Transverse colon (tissue), 4 donors: ENCODE measurements around the gene CDC42.

Source experiments
- CTCF ChIP-seq, 5 experiments: fragments of 200-600 bp in 3 of 5; fragments of 450-650 bp in 2 of 5; sonication (generic) in 3 of 5; IDR thresholded peaks; 1 replicate in 2 of 5; 2 replicates in 3 of 5; pipeline ENCODE4 v1.5.1; 2016 to 2017; ENCODE audit warnings: antibody characterized with exemption in 5 of 5, inconsistent platforms in 3 of 5, mild to moderate bottlenecking in 2 of 5, moderate library complexity in 1 of 5
- POLR2A ChIP-seq: fragments of 450-650 bp; IDR thresholded peaks from one replicate; pipeline ENCODE4 v1.6.1; 2016; ENCODE audit warnings: antibody characterized with exemption, mild to moderate bottlenecking, moderate library complexity
- POLR2AphosphoS5 ChIP-seq, 3 donors: sonication (generic); formaldehyde crosslinking; IDR thresholded peaks; one replicate each; pipeline ENCODE4 v1.6.1; 2016; ENCODE audit warnings: antibody characterized with exemption in 3 of 3

GRCh38 chr1:22129501-22130117 lies 77.1 kb downstream of the CDC42 start:
- no peak for TF ChIP-seq CTCF (IDR thresholded peaks at IDR 0.05)
- TF ChIP-seq POLR2AphosphoS5 (IDR thresholded peaks at IDR 0.05), result no peak
- no peak for TF ChIP-seq POLR2A
